Endothelial cell of umbilical vein (primary cell): ENCODE data around the gene SOCS3. TPM values are rescaled to one million over a fixed set of nuclear protein-coding genes. Genes with fewer than 3 reads are reported as not detected.
A peak's percentile ranks its signal among the peaks of the same experiment; 100 is the strongest.

Experiments
- BruUV-seq: library from RNA; stranded (reverse); fragments of 400-500 nt; replicated peaks from 2 replicates; lab custom pipeline; 2021; lab: Mats Ljungman, UMichigan
- CTCF ChIA-PET: fragments of 300-600, 350-600 bp; sonication (Branson Sonifier 250); formaldehyde crosslinking; loops from one replicate; lab custom pipeline; 2021; ENCODE audit warnings: antibody characterized with exemption, inconsistent platforms; lab: Charles Lee
- POLR2A ChIA-PET: fragments of 300-600, 350-600 bp; sonication (Branson Sonifier 250); formaldehyde crosslinking; loops from one replicate; lab custom pipeline; 2021; ENCODE audit warnings: antibody characterized with exemption, inconsistent platforms; lab: Charles Lee
- DNase-seq: peaks from one replicate; pipeline ENCODE4 v3.0.0-alpha.2; 2011; ENCODE audit warnings: low read depth, low spot score
- FAIRE-seq: peaks from 2 replicates; lab custom pipeline; 2011; peaks lifted over from hg19 to GRCh38; lab: Jason Lieb, UNC
- H2AFZ ChIP-seq: 2 replicates; pipeline ENCODE4 v1.6.0; 2012; ENCODE audit warnings: low read depth, low read length, control low read depth, inconsistent platforms
- H3K27ac ChIP-seq: 2 replicates; pipeline ENCODE4 v1.5.1; 2011; ENCODE audit warnings: low read depth, mild to moderate bottlenecking, control low read depth, low read length, moderate library complexity; ENCODE audit not compliant: insufficient read depth
- H3K27me3 ChIP-seq, 2 experiments: 2 replicates each; pipeline versions ENCODE4 v1.6.0 to v1.6.1; 2011; ENCODE audit warnings: low read length in 2 of 2, mixed read lengths in 1 of 2; ENCODE audit not compliant: control insufficient read depth in 2 of 2, insufficient read depth in 2 of 2
- H3K36me3 ChIP-seq, 2 experiments: 2 replicates in 1 of 2; 3 replicates in 1 of 2; pipeline ENCODE4 v1.5.1; 2011; ENCODE audit warnings: low read length in 2 of 2, mild to moderate bottlenecking in 1 of 2, moderate library complexity in 1 of 2; ENCODE audit not compliant: control insufficient read depth in 2 of 2, insufficient read depth in 2 of 2; ENCODE audit errors: extremely low read depth in 1 of 2
- H3K4me1 ChIP-seq: 3 replicates; pipeline ENCODE4 v1.5.1; 2011; ENCODE audit warnings: mild to moderate bottlenecking, low read length; ENCODE audit not compliant: control insufficient read depth, insufficient read depth; ENCODE audit errors: extremely low read depth
- H3K4me2 ChIP-seq: 2 replicates; pipeline ENCODE4 v1.6.1; 2011; ENCODE audit warnings: low read length, control low read depth, mixed read lengths; ENCODE audit not compliant: insufficient read depth
- H3K4me3 ChIP-seq, 3 experiments: fragments of 200-600 bp in 1 of 3; sonication (generic), shearing (Covaris generic) in 1 of 3; replicated peaks in 1 of 3; 2 replicates each; pipeline ENCODE4 v1.5.1; 2011 to 2016; ENCODE audit warnings: control low read depth in 3 of 3, low read length in 3 of 3, mild to moderate bottlenecking in 2 of 3, inconsistent platforms in 1 of 3, low read depth in 1 of 3, moderate library complexity in 1 of 3; ENCODE audit not compliant: insufficient read depth in 1 of 3
- H3K79me2 ChIP-seq: 2 replicates; pipeline ENCODE4 v1.6.0; 2012; ENCODE audit warnings: low read length, inconsistent platforms; ENCODE audit not compliant: control insufficient read depth, insufficient read depth
- H3K9ac ChIP-seq: replicated peaks from 2 replicates; pipeline ENCODE3; 2011; ENCODE audit warnings: low read length, control low read depth; ENCODE audit not compliant: insufficient read depth; ENCODE audit errors: extremely low read depth
- H3K9me1 ChIP-seq: replicated peaks from 3 replicates; pipeline ENCODE4 v1.6.0; 2011; ENCODE audit warnings: mild to moderate bottlenecking, low read length; ENCODE audit not compliant: control insufficient read depth, insufficient read depth; ENCODE audit errors: extremely low read depth
- H3K9me3 ChIP-seq: replicated peaks from 2 replicates; pipeline ENCODE4 v1.5.1; 2012; ENCODE audit warnings: low read length, inconsistent platforms; ENCODE audit not compliant: control insufficient read depth, insufficient read depth
- H4K20me1 ChIP-seq: replicated peaks from 2 replicates; pipeline ENCODE3; 2011; ENCODE audit warnings: mild to moderate bottlenecking, low read length; ENCODE audit not compliant: control insufficient read depth, insufficient read depth; ENCODE audit errors: extremely low read depth
- CTCF ChIP-seq, 2 donors: IDR thresholded peaks; 1 replicate in 1 of 2; 2 replicates in 1 of 2; pipeline ENCODE4 v1.5.1; 2011; ENCODE audit warnings: low read length in 2 of 2, mild to moderate bottlenecking in 2 of 2, moderate library complexity in 2 of 2, control low read depth in 1 of 2, inconsistent platforms in 1 of 2, low read depth in 1 of 2; ENCODE audit not compliant: insufficient read depth in 1 of 2; ENCODE audit errors: extremely low read depth in 1 of 2
- EZH2 ChIP-seq: IDR thresholded peaks from 2 replicates; pipeline ENCODE4 v1.6.1; 2012; ENCODE audit warnings: borderline replicate concordance, low read depth, mild to moderate bottlenecking, moderate library complexity, low read length, inconsistent platforms; ENCODE audit not compliant: severe bottlenecking
- FOS ChIP-seq: IDR thresholded peaks from 2 replicates; pipeline ENCODE4 v1.6.1; 2011; ENCODE audit warnings: mild to moderate bottlenecking, low read length, moderate library complexity, borderline replicate concordance; ENCODE audit not compliant: insufficient read depth
- GATA2 ChIP-seq: IDR thresholded peaks from 2 replicates; pipeline ENCODE4 v1.7.0; 2011; ENCODE audit warnings: low read depth, mild to moderate bottlenecking, moderate library complexity, mixed read lengths, low read length; ENCODE audit not compliant: insufficient read length, insufficient read depth
- POLR2A ChIP-seq: IDR thresholded peaks from 2 replicates; pipeline ENCODE4 v1.6.1; 2012; ENCODE audit warnings: low read depth, mild to moderate bottlenecking, control low read depth, low read length
- POLR2AphosphoS5 ChIP-seq: IDR thresholded peaks from 2 replicates; pipeline ENCODE4 v1.6.1; 2012; ENCODE audit warnings: low read depth, mild to moderate bottlenecking, control low read depth, low read length, moderate library complexity; ENCODE audit not compliant: insufficient read depth
- dilution Hi-C: fragments of 300-500 bp; cut with MboI; formaldehyde crosslinking; loops from one replicate; pipeline ENCODE4 v1.15.0; 2019; ENCODE audit warnings: low sequenced_read_pairs; ENCODE audit not compliant: extremely low pct_ligation_motif_present
- intact Hi-C: fragments of 100-400 bp; cut with micrococcal nuclease; formaldehyde crosslinking; loops from one replicate; pipeline ENCODE4 v1.10.0; 2022
- polyA plus RNA-seq, 4 experiments: library from polyadenylated mRNA; depleted of rRNA in 3 of 4; stranded (reverse) in 3 of 4; unstranded in 1 of 4; fragments of >200 nt; gene quantifications; 2 replicates each; pipeline versions ENCODE4 v1.2.1 to v1.2.3, GENCODE V29; 2011 to 2012; ENCODE audit warnings: missing spikeins in 1 of 4
- total RNA-seq: library from RNA; stranded (reverse); gene quantifications from 2 replicates; pipeline ENCODE4 v1.2.3, GENCODE V29; 2021
- TF ChIP-seq, protein P1 (sequence below): IDR thresholded peaks from 2 replicates; pipeline ENCODE4 v1.6.1; 2011; ENCODE audit not compliant: insufficient read depth, insufficient read length

The SOCS3 gene
- total and polyA plus RNA-seq, 2 donors (not counting 3 experiments of a cell fraction or from before 2014, with no cell fraction given) = 6.2 to 14.3 TPM

DNA sequence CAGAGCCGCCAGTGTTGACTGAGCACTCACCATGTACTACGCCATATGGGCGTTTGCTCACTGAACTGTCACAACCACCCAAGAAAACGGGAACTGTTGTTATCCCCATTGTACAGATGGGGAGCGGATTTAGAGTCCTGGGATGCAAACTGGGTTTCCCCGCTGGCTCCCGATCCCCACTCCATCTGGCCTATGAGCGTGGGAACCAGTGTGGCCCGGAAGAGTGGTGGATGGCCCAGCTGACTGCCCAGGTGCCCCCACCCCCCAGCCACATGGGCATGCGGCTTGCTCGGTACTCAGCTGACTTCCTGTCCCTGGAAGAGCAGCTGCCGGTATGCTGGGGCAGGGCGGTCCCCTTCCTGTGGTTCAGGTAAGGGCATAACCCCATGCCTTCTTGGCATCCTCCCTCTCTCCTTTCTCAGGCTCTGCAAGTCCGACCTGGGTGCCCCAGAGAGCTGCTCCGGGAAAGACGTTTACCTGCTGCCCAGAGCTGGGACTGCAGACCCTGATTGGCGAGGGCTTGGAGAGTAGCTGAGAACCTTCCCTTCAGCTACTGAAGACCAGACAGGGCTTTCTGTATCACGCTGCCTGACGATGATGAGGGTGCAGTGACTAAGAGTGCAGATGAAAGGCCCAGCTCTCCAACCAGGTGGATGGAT, 16.2 kb downstream of the SOCS3 start:
- H3K9me3 ChIP-seq = no peaks in the 10 kb centered on the region
- DNase-seq = no peak
- H3K4me2 ChIP-seq = no peak overlapping the region
- no peak overlapping the region for H2AFZ ChIP-seq
- H3K36me3 ChIP-seq = no peaks in the 10 kb centered on the region
- no peaks in the 10 kb centered on the region for H4K20me1 ChIP-seq
- dilution Hi-C loops (no loop called here), intact Hi-C loops (loop anchor here (1.0 to 2.0 kb wide), 2 partner anchors 19 to 31 kb away; no protein-coding TSS in a partner anchor)
- H3K79me2 ChIP-seq = no peaks in the 10 kb centered on the region
- TF ChIP-seq, protein P1, sequence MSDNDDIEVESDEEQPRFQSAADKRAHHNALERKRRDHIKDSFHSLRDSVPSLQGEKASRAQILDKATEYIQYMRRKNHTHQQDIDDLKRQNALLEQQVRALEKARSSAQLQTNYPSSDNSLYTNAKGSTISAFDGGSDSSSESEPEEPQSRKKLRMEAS = no peak
- TF ChIP-seq POLR2A (no peak), FOS (no peak), EZH2 (no peak), CTCF (IDR thresholded peaks at IDR 0.05; ENCODE audit: extremely low read depth in 1 of 2, insufficient read depth in 1 of 2, low read depth in 1 of 2, low read length in 2 of 2) (no peak), GATA2 (no peak), POLR2AphosphoS5 (no peak)
- H3K9me1 ChIP-seq = no peaks in the 10 kb centered on the region
- FAIRE-seq = peak; percentile 21
- ChIA-PET POLR2A (interaction anchor here (0.6 to 1.5 kb wide), 2 partner anchors 16 to 385 kb away, joined by 4 to 6 read pairs; partner anchors contain the start of genes SOCS3 and TNRC6C), CTCF (interaction anchor here (0.7 to 4.3 kb wide), 6 partner anchors 17 to 1841 kb away, joined by 3 to 27 read pairs (median 4); partner anchors contain the start of gene SOCS3)
- peak overlapping the region; percentile 82 for H3K27ac ChIP-seq
- no peak overlapping the region for H3K9ac ChIP-seq
- H3K4me3 ChIP-seq = no peak overlapping the region
- H3K27me3 ChIP-seq = no peaks in the 10 kb centered on the region
- H3K4me1 ChIP-seq = peaks cover 36% of the 10 kb centered on the region
- no TSS peak for BruUV-seq
